Adrenal gland (tissue), 5 donors: Measurements from ENCODE around the gene NOX4.
"Not testable (repeated sequence)": the region's sequence is repeated elsewhere in the genome, so short reads cannot be mapped to it uniquely, and the experiment has no call there.

Source experiments
- POLR2A ChIP-seq, 2 donors: fragments of 450-650 bp; IDR thresholded peaks; one replicate each; pipeline ENCODE4 v1.6.1; 2017; ENCODE audit warnings: antibody characterized with exemption in 2 of 2, mild to moderate bottlenecking in 2 of 2, moderate library complexity in 1 of 2
- TF ChIP-seq, protein P1 (sequence below), 6 experiments: fragments of 450-650 bp in 4 of 6; fragments of 200-600 bp in 2 of 6; sonication (generic) in 1 of 6; IDR thresholded peaks; 1 replicate in 5 of 6; 2 replicates in 1 of 6; pipeline versions ENCODE4 v1.5.1 to v1.8.0; 2016 to 2021; ENCODE audit warnings: antibody characterized with exemption in 6 of 6, mild to moderate bottlenecking in 2 of 6, moderate library complexity in 1 of 6
- donor health status: DM: no; HTN: no; CAD: no.

DNA sequence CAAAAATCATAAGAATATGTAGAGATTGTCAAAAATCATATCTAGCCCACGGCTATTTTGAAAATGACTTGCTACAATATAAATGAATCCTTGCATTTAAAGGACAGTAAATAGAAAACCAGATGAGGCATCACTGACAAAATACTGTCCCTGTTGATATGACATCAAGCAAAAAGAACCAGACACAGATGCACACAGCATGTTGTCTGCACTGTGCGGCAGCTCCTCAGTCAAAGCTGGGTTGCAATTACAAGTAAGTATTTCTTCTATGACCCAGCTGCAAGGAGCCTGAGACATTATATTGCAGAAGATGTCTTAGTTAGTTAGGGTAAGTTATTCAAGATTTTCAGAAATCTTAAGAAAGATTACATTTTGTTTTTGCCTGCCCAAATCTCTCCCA lies 136.7 kb downstream of the NOX4 start:
- TF ChIP-seq, protein P1, sequence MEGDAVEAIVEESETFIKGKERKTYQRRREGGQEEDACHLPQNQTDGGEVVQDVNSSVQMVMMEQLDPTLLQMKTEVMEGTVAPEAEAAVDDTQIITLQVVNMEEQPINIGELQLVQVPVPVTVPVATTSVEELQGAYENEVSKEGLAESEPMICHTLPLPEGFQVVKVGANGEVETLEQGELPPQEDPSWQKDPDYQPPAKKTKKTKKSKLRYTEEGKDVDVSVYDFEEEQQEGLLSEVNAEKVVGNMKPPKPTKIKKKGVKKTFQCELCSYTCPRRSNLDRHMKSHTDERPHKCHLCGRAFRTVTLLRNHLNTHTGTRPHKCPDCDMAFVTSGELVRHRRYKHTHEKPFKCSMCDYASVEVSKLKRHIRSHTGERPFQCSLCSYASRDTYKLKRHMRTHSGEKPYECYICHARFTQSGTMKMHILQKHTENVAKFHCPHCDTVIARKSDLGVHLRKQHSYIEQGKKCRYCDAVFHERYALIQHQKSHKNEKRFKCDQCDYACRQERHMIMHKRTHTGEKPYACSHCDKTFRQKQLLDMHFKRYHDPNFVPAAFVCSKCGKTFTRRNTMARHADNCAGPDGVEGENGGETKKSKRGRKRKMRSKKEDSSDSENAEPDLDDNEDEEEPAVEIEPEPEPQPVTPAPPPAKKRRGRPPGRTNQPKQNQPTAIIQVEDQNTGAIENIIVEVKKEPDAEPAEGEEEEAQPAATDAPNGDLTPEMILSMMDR (IDR thresholded peaks at IDR 0.05): not testable (repeated sequence)
- TF ChIP-seq POLR2A (IDR thresholded peaks at IDR 0.05): not testable (repeated sequence)
